Measurements from ENCODE around the gene SDC1.

Gene SDC1

DNA sequence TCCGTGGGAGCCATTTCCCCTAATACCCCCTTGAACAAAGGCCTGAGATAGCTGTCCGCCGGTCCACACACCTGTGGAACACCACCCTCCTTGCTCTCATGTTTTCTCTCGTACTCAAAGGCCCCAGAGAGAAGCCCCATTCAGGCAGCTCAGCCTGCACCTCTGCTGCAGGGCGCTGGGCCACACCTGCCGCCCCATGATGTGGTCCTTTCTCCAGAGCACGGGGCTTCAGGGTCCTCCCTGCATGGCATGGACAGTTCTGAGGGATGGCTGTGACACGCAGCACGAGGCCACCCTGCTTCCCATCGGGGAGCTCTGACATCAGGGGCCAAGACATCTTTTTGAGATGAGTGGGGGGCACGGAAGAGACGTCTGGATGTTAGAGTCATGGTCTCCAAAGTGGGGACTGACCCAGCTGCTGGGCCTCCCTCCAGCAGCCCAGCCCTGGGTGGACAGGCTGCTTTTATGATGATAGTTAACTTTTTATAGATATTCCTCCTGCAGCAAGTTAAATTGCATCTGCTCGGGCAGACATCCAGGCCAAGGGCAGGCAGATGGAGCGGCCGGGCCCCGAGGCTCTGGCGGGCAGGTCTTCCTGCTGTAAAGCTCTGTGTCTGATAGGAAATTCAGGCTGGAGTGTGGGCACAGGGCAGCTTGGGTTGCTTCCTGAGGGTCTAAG lies 56.7 kb downstream of the SDC1 start:
- no peak for DNase-seq

- DNase-seq = no peak
Measured at GRCh38 chr2:20167356-20167755, 57.6 kb downstream of the SDC1 start.

DNA sequence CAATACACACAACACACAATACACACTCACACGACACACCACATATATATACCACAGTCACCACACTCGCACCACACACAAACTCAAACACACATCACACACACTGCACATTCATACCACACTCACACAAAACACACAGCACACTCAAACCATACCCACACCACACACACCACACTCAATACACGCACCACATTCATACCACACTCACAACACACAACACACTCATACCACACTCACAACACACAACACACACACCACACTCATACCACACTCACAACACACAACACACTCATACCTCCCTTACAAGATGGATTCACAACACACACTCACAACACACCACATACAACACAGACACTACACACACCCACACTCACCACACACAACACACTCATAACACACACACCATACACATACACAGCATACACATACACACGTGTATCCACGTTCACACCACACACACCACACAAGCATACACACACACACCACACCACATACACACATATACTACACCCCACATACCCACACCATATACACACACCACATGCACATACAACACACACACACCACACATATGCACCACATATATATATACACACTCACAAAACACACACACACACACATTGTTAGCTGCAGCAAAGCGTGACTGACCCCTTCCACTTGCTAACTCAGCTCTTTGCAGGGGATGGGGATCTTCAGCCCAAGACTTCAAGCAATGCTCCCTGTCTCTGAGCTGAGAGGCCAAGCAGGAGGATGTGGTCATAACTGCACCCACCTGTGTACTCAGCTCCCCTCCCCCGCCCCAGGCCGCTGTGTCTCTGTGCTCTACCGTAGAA lies 59.0 kb downstream of the SDC1 start:
- no peak for DNase-seq

- no peak for DNase-seq
Measured at GRCh38 chr2:20164734-20165478, 60.0 kb downstream of the SDC1 start.

- DNase-seq = no peak
Measured at GRCh38 chr2:20164061-20164733, 60.7 kb downstream of the SDC1 start.

- no peak for DNase-seq
Measured at GRCh38 chr2:20159411-20160070, 65.4 kb downstream of the SDC1 start.

DNA sequence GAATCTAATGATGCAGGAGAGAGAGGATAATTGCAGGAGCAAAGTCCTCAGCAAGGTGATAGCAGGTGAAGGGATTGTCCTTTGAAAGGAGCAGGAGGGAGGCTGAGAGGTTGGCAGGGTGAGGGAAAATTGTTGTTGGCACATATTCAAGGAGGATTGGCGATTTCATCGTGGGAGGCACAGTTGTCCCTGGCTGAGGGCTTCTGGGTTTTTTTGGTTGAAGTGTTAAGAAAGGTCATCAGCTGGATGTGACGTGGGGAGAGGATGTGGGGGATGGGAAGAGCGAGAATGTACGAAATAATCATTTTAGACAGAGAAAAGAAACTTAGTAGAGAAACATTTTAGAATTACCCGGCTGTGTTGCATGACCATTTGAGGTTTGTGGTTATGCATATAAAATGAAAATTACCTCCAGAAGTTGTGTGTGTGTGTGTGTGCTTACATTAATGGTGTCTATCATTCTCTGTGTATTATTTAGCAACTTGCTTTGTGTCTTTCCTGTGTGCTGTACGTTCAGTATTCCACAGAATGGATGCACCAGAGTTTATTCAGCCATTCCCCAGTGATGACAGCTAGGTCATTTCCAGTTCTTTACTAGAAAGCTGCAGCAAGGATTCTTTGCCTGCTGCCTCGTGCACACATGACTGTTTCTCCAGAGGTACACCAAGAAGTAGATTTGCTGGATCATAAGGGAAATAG lies 67.6 kb downstream of the SDC1 start:
- peak; percentile 29 for DNase-seq

DNA sequence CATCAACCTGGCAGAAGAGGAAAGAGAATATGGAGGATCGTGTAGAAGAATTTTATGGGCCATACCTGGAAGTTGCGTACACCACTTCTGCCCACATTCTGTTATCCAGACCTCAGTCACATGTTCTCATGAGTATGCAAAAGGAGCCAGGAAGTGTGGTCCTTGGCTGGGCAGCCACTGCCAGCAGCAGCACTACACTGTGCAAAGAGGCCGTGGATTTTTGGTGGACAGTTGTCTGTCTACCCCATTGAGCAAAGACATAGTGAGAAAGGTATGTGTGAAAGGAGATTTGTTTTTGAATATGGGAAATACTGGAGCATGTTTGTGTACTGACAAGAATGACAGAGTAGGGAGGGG lies 68.1 kb downstream of the SDC1 start:
- DNase-seq = no peak

DNA sequence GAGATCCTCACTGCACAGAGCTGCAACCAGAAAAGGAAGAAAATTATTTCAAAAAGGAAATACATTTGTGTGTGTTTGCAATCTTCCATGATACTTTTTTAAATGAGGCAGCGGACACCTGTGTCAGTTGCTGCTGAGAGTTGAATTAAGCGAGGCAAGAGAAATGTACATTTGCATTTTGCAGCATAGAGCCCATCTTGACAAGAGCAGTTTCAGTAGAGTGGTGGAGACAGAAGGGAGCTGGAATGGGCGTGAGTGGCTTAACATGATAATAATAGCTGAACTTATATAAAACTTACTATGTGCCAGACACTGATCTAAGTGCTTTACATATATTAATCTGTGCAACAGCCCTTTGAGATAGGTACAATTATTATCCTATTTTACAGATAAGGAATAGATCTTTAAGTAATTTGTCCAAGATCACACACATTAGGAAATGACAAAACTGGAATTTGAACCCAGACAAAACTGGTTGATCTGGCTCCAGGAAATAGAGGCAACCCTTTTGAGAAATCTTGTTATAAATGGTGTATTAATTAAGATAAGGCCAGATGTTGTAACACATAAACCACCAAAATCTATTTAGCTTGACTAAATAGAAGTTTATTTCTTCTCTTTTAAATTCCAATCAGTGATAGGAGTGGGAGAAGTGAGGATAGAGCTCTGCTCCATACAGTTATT lies 68.7 kb downstream of the SDC1 start:
- no peak for DNase-seq

DNA sequence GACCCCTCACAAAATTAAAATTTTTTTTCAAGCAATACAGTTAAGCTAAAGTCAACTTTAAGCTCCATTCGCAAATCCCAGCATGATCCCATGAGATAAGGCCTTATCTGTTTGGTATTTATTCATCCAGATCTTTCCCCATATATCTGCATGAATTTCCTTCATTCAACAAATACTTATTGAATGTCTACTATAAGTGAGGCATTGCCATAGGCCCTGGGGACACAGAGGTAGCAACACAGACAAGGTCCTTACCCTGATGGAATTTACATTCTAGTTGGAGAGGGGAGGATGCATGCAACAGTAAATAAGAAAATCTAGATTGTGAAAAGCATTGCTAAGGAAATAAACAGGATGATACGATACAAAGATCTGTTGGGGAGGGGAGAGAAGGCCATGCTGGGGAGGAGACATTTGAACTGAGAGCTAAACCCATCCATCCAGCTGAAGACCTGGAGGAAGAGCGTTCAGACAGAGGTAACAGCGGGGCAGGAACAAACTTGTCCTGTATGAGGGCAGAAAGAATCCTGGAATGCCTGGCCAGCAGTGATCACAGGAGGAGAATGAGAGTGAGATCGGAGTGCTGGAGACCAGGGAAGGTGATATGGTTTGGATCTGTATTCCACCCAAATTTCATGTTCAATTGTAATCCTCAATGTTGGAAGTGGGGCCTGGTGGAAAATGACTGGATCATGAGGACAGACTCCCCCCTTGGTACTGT lies 71.6 kb downstream of the SDC1 start:
- no peak for DNase-seq

- DNase-seq = no peak
Measured at GRCh38 chr2:20150806-20151571, 73.9 kb downstream of the SDC1 start.
